Adrenal gland (tissue), 12 donors: ENCODE measurements around the gene OR2AT4. TPM values are rescaled to one million over a fixed set of nuclear protein-coding genes. Genes with fewer than 3 reads are reported as not detected.

Experiments
- DNase-seq, 7 donors: peaks; one replicate each; pipeline ENCODE4 v3.0.0-alpha.2; 2019 to 2020
- H3K27ac ChIP-seq, 5 donors: fragments of 200-600 bp; sonication (generic) in 4 of 5; 1 replicate in 3 of 5; 2 replicates in 2 of 5; pipeline versions ENCODE4 v1.5.1 to v1.8.0; 2016 to 2020; ENCODE audit warnings: mild to moderate bottlenecking in 1 of 5
- H3K27me3 ChIP-seq: fragments of 200-600 bp; 2 replicates; pipeline ENCODE4 v1.8.0; 2021
- H3K36me3 ChIP-seq, 2 donors: fragments of 200-600 bp; replicated peaks in 1 of 2; 1 replicate in 1 of 2; 2 replicates in 1 of 2; pipeline versions ENCODE4 v1.5.1 to v1.8.0; 2018 to 2022
- H3K4me1 ChIP-seq, 2 donors: fragments of 200-600 bp; replicated peaks in 1 of 2; 1 replicate in 1 of 2; 2 replicates in 1 of 2; pipeline versions ENCODE4 v1.5.1 to v1.8.0; 2018 to 2021
- H3K4me3 ChIP-seq, 4 donors: fragments of 200-600 bp; sonication (generic) in 3 of 4; one replicate each; pipeline ENCODE4 v1.5.1; 2016 to 2018
- H3K9me3 ChIP-seq, 3 donors: fragments of 200-600 bp; sonication (generic) in 1 of 3; replicated peaks in 1 of 3; 1 replicate in 2 of 3; 2 replicates in 1 of 3; pipeline versions ENCODE4 v1.5.1 to v1.8.0; 2016 to 2021
- POLR2A ChIP-seq, 2 donors: fragments of 450-650 bp; IDR thresholded peaks; one replicate each; pipeline ENCODE4 v1.6.1; 2017; ENCODE audit warnings: antibody characterized with exemption in 2 of 2, mild to moderate bottlenecking in 2 of 2, moderate library complexity in 1 of 2
- WGBS, 4 donors: extraction: QIAGEN DNeasy Blood & Tissue Kit in 2 of 4; methylation state at CpG; one replicate each; pipeline versions ENCODE4 v1.1.5 to v1.1.7; 2013 to 2017; 5-methylcytosine and 5-hydroxymethylcytosine counted together
- intact Hi-C, 2 donors: fragments of 100-400 bp; cut with DNase I; formaldehyde crosslinking; loops; one replicate each; pipeline versions ENCODE4 v1.14.1 to v1.15.0; 2022 to 2023
- polyA plus RNA-seq, 3 donors: library from polyadenylated mRNA; stranded (reverse); fragments of 200-250 nt in 2 of 3; fragments of 350-450 nt in 1 of 3; fragmentation: Illumina TruSeq in 1 of 3; extraction: RNeasy Lipid Tissue Mini Kit (QIAGEN cat#74804) in 1 of 3; gene quantifications; one replicate each; pipeline ENCODE4 v1.2.3, GENCODE V29; 2013 to 2014
- total RNA-seq, 9 donors: library from RNA; depleted of rRNA in 4 of 9; stranded (reverse); fragments of >200 nt in 4 of 9; fragments of 120-200 nt in 1 of 9; fragmentation: NEBNext Ultra II Directional in 1 of 9; extraction: Animal tissue kit (Norgen Biotek cat#: 25700) in 1 of 9; gene quantifications; one replicate each; pipeline versions ENCODE4 v1.1.0 to v1.2.4, GENCODE V29; 2013 to 2023
- TF ChIP-seq, protein P1 (sequence below), 6 experiments: fragments of 450-650 bp in 4 of 6; fragments of 200-600 bp in 2 of 6; sonication (generic) in 1 of 6; IDR thresholded peaks; 1 replicate in 5 of 6; 2 replicates in 1 of 6; pipeline versions ENCODE4 v1.5.1 to v1.8.0; 2016 to 2021; ENCODE audit warnings: antibody characterized with exemption in 6 of 6, mild to moderate bottlenecking in 2 of 6, moderate library complexity in 1 of 6
- donor health status: healthy with polysubstance abuse.
- donor health status: Bipolar disorder and iron deficiency.
- donor health status: DM: yes; HTN: yes; CAD: no.
- donor health status: DM: no; HTN: no; CAD: no.
- donor health status: DM: no; HTN: no; CAD: no.
- donor health status: DM: yes; HTN: yes; CAD: no.

Gene OR2AT4
- total and polyA plus RNA-seq, 12 donors, result not detected

DNA sequence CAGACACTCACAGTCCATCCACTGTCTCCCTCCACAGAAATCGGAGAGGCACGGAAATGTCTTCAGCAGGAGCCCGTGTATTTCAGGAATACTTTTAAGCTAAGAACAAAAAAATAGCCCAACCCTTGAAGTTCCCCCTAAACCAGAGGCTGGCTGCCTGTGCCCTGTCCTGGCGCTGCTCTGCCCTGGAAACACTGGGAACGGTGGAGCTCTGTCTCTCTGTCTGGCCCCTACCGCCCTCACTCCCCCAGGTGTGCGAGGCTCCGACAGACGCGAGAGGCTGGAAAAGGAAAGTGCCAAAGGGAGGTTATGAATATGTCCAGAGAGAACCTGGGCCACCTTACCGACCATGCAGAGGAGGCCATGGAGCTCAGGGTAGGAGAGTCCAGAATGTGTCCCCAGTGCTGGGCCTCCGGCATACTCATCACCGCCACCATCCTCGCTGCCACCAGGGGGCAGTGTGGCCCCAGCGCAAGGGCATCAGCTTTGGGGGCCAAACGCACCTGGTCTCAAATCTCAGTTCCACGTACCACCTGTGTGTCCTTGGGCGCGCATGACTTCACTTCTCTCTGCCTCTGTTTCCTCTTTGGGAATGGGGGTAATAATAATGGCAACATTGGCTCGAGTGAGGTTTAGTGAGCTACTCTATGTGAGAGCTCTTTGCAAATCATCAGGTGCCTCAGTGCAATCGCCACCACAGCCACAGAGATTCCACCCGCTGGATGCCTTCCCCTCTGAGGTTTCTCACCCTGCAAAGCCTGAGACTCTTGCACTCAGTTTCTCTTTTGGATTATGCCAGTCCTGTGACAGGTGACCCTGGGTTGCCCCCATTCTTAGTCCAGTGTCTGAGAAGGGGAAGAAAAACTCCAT is 43.8 kb upstream of the OR2AT4 start:
- peaks cover 0 to 17% of the 10 kb centered on the region in 2 donors for H3K4me1 ChIP-seq
- intact Hi-C loops, result loop anchor here (2.0 to 10.0 kb wide), 4 partner anchors 102 to 213 kb away; no protein-coding TSS in a partner anchor
- WGBS, 4 donors, result 32 to 48% (median 37%) methylated on average over 16 to 22 of the region's 22 CpGs
- peak; percentile 42 to 85 (median 72) for DNase-seq
- no peak for TF ChIP-seq POLR2A (IDR thresholded peaks at IDR 0.05)
- TF ChIP-seq, protein P1, sequence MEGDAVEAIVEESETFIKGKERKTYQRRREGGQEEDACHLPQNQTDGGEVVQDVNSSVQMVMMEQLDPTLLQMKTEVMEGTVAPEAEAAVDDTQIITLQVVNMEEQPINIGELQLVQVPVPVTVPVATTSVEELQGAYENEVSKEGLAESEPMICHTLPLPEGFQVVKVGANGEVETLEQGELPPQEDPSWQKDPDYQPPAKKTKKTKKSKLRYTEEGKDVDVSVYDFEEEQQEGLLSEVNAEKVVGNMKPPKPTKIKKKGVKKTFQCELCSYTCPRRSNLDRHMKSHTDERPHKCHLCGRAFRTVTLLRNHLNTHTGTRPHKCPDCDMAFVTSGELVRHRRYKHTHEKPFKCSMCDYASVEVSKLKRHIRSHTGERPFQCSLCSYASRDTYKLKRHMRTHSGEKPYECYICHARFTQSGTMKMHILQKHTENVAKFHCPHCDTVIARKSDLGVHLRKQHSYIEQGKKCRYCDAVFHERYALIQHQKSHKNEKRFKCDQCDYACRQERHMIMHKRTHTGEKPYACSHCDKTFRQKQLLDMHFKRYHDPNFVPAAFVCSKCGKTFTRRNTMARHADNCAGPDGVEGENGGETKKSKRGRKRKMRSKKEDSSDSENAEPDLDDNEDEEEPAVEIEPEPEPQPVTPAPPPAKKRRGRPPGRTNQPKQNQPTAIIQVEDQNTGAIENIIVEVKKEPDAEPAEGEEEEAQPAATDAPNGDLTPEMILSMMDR (IDR thresholded peaks at IDR 0.05), result peak; percentile 80 to 95 (median 90)
- H3K27ac ChIP-seq, result no peak overlapping the region
- H3K9me3 ChIP-seq, result no peaks in the 10 kb centered on the region
- no peaks in the 10 kb centered on the region for H3K36me3 ChIP-seq
- no peaks in the 10 kb centered on the region for H3K27me3 ChIP-seq
- H3K4me3 ChIP-seq, result no peak overlapping the region

- H3K27ac ChIP-seq, result no peak overlapping the region
- no peaks in the 10 kb centered on the region for H3K4me1 ChIP-seq
- no peak for TF ChIP-seq POLR2A (IDR thresholded peaks at IDR 0.05)
- TF ChIP-seq, protein P1 (IDR thresholded peaks at IDR 0.05), result no peak
- DNase-seq, result no peak
- H3K27me3 ChIP-seq, result no peaks in the 10 kb centered on the region
- no peaks in the 10 kb centered on the region for H3K36me3 ChIP-seq
- no peak overlapping the region for H3K4me3 ChIP-seq
- WGBS, 4 donors, result 61 to 75% (median 68%) methylated on average over 1 of the region's 1 CpG
- intact Hi-C loops, result no loop called here
- H3K9me3 ChIP-seq, result no peaks in the 10 kb centered on the region
Observed at GRCh38 chr11:75135651-75136050, 39.0 kb upstream of the OR2AT4 start.

DNA sequence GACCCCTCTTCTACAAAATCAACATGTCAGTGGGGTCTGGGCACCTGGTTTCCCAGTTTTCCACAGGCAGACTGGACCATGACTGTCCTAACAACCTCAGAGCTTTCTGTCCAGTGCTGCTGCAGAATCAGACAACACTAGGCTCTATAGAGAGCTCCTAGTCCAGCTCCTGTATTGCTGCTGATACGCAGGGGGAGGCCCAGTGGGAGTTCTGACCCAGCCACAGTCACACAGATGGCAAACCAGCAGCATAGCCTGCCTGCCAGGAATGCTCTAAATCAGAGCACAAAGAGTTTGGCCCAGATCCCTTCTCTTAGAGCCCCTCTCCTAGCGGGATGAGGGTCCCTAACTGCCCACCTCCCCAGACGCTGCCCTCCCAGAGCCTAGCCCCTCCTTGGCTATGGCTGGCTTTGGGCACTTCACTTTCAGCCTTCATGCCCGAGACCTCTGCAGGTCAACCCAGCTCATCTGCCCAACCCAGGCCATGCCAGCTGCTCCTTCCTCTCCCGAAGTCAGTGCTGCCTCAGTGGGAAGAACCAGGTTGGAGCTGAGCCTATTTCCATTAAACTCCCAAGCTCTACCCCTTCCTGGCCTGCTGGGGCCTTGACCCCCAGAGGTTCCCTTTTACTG is 38.5 kb upstream of the OR2AT4 start:
- no peaks in the 10 kb centered on the region for H3K36me3 ChIP-seq
- WGBS, 4 donors, result 79 to 93% (median 87%) methylated on average over 2 to 5 of the region's 5 CpGs
- TF ChIP-seq, protein P1 (IDR thresholded peaks at IDR 0.05), result no peak
- TF ChIP-seq POLR2A (IDR thresholded peaks at IDR 0.05), result no peak
- intact Hi-C loops, result no loop called here
- no peaks in the 10 kb centered on the region for H3K27me3 ChIP-seq
- H3K27ac ChIP-seq, result no peak overlapping the region
- no peak for DNase-seq
- no peaks in the 10 kb centered on the region for H3K9me3 ChIP-seq
- H3K4me3 ChIP-seq, result no peak overlapping the region
- H3K4me1 ChIP-seq, result no peaks in the 10 kb centered on the region

DNA sequence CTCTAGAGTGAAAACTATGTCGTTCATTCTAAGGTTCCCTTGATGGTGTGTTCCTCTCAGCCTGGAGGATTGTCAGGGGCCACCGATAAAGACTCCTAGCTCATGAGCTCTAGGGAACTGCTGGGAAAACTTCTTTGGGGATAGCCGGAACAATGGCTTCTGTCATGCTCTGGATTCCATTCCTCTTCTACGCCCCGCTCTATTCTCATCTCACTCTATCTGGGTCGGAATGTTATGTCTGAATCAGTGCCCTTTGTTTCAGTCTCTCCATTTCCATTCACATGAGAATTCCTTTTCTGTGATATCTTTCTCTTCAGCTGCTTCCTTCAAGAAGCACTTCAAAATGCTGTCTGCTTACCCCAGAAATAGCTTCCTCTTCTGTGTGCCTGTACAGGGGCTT is 37.3 kb upstream of the OR2AT4 start:
- Histone ChIP-seq H3K4me3 (no peak overlapping the region), H3K36me3 (no peaks in the 10 kb centered on the region), H3K9me3 (no peaks in the 10 kb centered on the region), H3K4me1 (no peaks in the 10 kb centered on the region), H3K27me3 (no peaks in the 10 kb centered on the region), H3K27ac (no peak overlapping the region)
- no peak for DNase-seq
- intact Hi-C loops, result no loop called here
- no peak for TF ChIP-seq POLR2A (IDR thresholded peaks at IDR 0.05)
- TF ChIP-seq, protein P1 (IDR thresholded peaks at IDR 0.05), result no peak
- 59 to 73% (median 67%) methylated on average over 6 of the region's 6 CpGs for WGBS, 4 donors
